GM19043 (cell line): ENCODE measurements around the gene C1QL3.

Source experiments
- ATAC-seq: cut with Tn5 transposase; IDR thresholded peaks from one replicate; pipeline ENCODE4 v1.9.1; 2021; ENCODE audit warnings: low read depth; ENCODE audit not compliant: unreplicated experiment

The C1QL3 gene

GRCh38 chr10:16497911-16498310 lies 23.8 kb downstream of the C1QL3 start:
- ATAC-seq, result no peak

- ATAC-seq, result no peak
Observed at GRCh38 chr10:16493884-16494536, 27.7 kb downstream of the C1QL3 start.

- no peak for ATAC-seq
Observed at GRCh38 chr10:16491933-16492332, 29.7 kb downstream of the C1QL3 start.

GRCh38 chr10:16490511-16490910 lies 31.2 kb downstream of the C1QL3 start:
- ATAC-seq, result no peak

GRCh38 chr10:16483241-16483917 lies 38.3 kb downstream of the C1QL3 start:
- no peak for ATAC-seq

- ATAC-seq, result no peak
Observed at GRCh38 chr10:16481052-16481728, 40.5 kb downstream of the C1QL3 start.

- ATAC-seq, result no peak
Observed at GRCh38 chr10:16478801-16479200, 42.9 kb downstream of the C1QL3 start.

GRCh38 chr10:16477757-16478156 lies 43.9 kb downstream of the C1QL3 start:
- no peak for ATAC-seq

- ATAC-seq, result no peak
Observed at GRCh38 chr10:16472828-16473227, 48.9 kb downstream of the C1QL3 start.

- no peak for ATAC-seq
Observed at GRCh38 chr10:16470747-16471146, 50.9 kb downstream of the C1QL3 start.

- no peak for ATAC-seq
Observed at GRCh38 chr10:16466001-16466400, 55.7 kb downstream of the C1QL3 start.
